NCI-H526 (cell line): ENCODE data around the gene PSPN.

ENCODE experiments used
- DNase-seq, 2 experiments: peaks; one replicate each; lab custom pipeline; 2025; lab: John Stamatoyannopoulos, UW

The PSPN gene

GRCh38 chr19:6375411-6376010, at the start of gene PSPN:
PSPN (minus strand) TSS chr19:6375933; CDS start chr19:6375849, 84 bp downstream.
- no peak for DNase-seq

DNA sequence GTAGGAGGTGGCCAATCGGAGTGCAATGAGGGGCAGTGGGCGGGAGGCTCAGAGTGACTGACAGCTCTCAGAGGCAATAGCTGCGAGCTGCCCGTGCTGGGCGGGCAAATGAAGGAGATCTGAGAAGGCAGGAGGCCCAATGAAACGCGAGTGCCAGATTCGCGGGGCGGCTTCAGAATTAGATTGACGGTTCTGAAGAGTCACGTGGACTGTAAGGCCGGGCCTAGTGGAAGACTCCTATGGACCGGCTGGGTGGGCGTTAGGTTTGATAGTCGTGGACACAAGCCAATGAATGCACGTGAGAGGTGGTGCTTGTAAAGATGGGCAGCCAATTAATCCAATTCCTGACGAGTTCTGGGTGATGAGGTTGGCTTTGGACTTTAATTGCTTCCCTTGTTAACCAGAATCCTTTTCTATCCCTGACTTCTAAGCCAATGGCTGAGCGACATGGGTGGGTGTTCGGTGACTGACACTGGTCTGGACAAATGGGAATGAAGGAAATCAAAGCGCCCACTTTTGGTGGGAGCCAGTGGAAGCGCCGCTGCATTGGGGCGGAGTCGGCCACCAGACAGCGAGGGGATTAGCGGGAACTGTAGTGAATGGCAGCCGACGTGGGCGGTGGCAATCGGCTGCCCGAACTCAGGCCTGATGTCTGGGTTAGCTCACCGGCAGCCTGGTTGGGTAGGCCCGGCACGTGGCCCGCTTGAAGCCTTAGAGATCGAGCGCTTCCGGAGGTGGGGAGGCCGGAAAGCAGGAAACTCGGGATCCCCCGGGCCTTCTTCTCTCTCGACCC, 49.4 kb upstream of the PSPN start:
- DNase-seq: peak; percentile 98 to 99

DNA sequence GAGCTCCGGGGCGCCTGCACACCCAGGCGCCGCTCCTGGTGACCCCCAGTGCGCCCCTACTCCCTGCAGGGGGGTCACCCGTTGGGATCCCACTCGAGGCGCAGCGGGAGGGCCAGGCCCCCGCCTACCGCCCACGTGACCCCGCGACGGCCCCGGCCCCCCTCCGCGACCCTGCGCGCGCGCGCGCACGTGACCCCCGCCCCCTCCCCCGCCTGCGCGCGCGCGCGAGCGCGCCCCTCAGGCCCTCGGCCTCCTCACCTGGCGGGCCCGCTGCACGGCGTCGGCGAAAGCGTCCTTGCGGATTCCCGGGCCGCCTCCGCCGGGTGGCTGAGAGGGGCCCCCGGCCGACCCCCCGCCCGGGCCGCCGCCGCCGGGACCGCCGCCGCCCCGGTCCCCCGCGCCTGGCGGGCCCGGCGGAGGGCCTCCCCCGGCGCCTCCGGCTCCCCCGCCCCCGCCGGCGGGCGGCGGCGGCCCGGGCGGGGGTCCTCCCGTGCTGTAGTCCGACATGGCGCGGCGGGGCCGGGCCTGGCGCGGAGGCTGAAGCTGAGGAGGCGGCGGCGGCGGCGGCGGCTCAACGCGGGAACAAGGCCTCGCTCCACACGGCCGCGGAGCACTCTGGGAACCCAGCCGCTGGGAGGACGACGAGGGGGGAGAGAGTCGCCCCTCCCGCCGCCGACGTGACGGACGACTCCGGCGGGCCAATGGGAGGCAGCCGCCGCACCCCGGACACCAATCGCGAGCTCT, 48.6 kb upstream of the PSPN start, which contains the start of gene KHSRP:
TSS of gene KHSRP (minus strand) at position 617 of the 744 bp plus-strand sequence. CDS start at position 507, 110 bp downstream.
- peak in 1 of 2 experiments; percentile 33 for DNase-seq

GRCh38 chr19:6423499-6424194, 47.9 kb upstream of the PSPN start:
- no peak for DNase-seq

DNA sequence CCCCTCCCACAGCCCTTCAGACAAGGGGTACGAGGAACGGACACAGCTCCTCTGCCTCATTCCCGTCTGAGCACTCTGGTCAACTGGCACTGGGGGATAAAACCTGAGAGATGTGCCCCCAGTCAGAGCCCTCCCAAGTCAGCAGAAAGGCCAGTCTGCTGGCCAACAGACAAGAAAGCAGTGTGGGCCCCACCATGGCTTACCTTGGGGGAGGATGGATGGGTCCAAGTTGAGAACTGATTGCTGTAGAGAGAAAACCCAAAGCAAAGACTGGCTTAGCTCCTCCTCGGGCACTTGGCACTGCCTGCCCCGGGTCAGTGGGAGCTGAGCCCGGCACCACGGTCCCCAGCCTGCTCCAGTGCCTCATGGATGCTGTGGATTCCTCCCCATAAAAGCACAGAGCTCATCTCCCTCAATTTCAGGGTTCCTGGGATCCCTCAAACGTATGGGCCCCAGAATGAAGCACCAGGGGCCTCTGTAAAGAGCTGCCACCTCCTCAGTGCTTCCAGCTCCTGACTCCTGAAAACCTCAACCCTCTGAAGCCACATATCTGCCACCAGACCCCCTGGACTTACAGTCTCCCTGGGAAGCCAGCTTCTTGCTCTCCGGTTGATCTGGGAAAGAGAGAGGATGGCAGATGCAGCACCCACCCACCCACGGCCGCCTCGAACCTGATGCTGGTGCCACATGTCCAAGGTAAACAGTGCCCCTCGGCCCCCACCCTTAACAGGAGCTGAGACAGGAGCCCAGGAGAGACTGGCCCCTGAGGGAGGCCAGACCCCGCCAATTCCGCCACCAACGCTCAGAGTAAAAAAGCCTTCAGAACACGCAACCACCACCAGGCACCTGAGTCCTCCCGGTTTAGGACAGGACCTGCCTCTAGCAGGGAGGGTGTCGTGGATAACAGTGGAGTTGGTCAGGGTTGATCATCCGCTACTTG, 45.6 kb upstream of the PSPN start:
- no peak for DNase-seq

DNA sequence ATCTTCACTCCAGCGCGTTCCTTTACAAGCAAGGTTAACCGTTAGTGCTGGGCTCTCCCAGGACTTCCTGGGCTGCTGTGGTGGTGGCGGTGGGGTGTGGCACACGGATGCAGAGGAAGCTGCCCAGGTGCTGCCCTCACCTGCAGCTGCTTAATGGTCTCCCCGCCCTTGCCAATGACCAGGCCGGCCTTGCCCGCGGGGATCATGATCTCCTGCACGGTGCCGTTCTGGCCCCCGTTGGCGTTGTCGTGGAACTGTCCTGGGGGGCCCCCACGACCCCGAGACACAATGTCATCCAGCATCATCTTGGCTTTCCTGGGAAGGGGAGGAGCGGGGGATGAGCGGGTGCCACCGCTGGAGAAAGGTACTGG, 42.8 kb upstream of the PSPN start:
- DNase-seq: no peak

- no peak for DNase-seq
Observed at GRCh38 chr19:6417713-6418561, 42.2 kb upstream of the PSPN start.

DNA sequence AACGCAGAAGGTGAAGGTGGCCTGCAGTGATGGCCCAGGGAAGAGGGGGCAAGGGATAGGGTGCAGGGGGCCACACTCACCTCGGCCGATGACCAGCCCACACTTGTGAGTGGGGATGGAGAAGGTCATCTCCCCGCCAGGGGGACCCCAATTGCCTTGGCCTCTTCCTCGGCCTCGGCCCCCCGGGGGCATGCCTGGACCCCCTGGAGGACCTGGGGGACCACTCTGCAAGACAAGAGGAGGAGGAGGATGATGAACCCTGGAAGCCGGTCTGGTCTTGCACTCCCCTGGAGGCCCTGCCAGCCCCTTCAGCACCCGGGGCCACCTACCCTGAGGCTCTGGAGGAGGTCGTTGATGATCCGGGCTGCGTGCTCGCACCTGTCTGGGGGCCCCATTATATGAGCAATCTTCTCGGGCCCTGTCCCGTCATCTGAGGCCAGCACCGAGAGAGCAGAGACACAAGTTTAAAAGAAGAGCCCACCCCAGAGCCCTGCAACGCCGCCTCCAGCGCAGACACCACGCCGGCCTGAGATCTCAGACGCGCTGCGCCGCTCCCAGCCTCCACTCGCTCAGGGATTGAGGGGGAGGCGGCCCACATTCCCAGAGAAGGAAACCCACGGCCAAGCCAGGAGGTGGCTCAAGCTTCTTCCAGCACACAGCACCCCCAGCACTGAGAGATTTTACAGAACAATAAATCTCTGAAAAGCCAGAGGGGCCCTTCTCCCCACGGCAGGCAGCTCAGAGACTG, 41.1 kb upstream of the PSPN start:
- no peak for DNase-seq

DNA sequence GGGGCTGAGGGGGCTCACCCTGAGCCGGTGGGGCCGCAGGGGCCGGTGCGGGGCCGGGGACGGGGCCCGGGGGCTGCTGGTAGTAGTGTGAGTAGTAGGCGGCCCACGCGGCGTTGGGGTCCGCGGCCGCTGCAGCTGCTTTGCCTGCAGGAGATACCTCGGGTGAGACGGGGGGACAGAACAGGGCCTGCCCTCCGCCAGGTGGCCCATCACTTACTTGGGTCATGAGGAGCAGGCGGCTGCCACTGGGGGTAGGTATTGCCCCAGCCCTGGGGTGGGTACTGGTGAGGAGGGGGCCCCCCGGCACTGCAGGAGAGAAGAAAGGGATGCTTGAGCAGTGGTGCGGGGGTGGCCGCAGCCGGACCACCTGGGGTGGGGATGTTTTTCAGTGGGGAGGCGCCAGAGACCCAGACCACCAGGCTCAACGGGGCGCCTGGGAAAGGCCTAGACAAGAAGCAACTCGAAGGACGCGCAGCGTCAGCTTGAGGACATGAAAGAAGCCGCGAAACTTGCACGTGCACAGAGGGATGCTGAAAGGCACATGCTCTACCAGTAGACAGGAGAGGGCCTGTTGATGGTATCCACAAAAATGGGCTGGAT, 40.0 kb upstream of the PSPN start:
- DNase-seq: no peak

GRCh38 chr19:6414793-6415590, 39.3 kb upstream of the PSPN start:
- no peak for DNase-seq

DNA sequence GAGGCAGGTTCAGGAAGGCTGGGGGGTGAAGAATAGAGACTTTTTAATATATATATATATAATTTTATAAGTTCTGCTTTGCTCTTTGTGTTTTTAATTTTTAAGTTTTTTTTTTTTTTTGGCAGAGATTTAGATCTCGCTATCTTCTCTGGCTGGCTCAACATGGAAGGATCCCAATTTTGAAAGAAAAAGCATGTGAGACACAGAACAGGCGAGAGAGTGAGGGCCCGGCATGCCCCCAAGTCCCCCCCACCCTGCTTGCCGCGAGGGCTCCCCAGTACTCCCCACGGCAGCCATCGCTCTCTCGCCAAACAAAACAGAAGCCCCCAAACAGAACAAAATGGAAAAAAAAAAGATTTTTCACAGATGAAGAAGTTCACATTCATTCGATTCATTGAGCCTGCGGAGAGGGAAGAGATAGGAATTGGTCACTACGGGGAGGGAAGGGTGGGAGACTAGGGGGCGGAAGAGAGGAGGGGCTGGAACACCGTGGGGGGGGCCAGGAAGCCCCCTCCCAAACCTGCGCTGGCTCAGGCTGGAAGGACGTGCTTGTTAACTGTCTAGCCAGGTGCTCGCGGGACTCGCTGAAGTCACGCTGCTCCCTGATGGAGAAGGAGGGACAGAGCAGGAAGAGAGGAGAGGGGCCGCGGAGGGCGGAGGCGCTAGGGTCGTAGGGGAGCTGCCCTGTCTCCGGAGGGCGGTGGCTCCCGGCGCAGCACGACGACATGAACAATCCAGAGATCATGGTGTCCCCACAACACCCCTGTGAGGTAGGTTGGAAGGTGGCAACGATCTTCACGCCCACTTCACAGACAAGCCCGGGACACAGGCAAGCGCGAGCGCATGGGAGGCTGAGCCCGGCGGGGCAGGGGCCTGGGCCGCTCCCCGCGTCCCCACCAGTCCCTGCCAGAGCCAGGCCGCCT, 38.2 kb upstream of the PSPN start:
- DNase-seq: no peak

- DNase-seq: no peak
Observed at GRCh38 chr19:6413291-6413690, 37.6 kb upstream of the PSPN start.

- peak in 1 of 2 experiments; percentile 53 for DNase-seq
Observed at GRCh38 chr19:6412447-6413091, 36.8 kb upstream of the PSPN start.

- DNase-seq: no peak
Observed at GRCh38 chr19:6412061-6412446, 36.3 kb upstream of the PSPN start.

DNA sequence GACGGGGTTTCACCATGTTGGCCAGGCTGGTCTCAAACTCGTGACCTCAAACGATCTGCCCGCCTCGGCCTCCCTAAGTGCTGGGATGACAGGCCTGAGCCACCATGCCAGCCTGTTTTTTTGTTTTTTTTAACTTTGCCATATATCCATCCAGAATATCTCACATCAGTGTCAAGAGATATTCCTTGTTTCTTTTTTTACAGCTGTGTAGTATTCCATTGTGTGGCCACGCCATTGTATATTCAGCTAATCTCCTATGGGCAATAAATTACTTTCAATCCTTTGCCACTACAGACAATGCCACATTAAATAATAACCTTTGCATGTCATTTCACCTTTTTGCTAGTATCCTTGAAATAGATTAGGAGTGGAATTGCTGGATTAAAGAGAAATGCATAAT, 33.6 kb upstream of the PSPN start:
- no peak for DNase-seq

GRCh38 chr19:6406401-6406800, 30.7 kb upstream of the PSPN start:
- DNase-seq: no peak
